Measurements from ENCODE around the gene SYT1.

SYT1 gene

GRCh38 chr12:79233341-79233781, 368.8 kb downstream of the SYT1 start:
- H3K9ac ChIP-seq, result no peak overlapping the region
- H2AFZ ChIP-seq, result no peak overlapping the region
- H3K27ac ChIP-seq, result no peak overlapping the region
- no peaks in the 10 kb centered on the region for H3K4me1 ChIP-seq
- no peaks in the 10 kb centered on the region for H3K79me2 ChIP-seq
- H3K4me3 ChIP-seq (ENCODE audit: low read depth, low read length), result no peak overlapping the region
- no peak overlapping the region for H3K4me2 ChIP-seq (ENCODE audit: low read length)
- H3K27me3 ChIP-seq (ENCODE audit: control insufficient read depth, insufficient read depth, low read length), result no peaks in the 10 kb centered on the region
- no peaks in the 10 kb centered on the region for H3K9me3 ChIP-seq (ENCODE audit: control insufficient read depth, low read length)
- no peaks in the 10 kb centered on the region for H3K36me3 ChIP-seq (ENCODE audit: control insufficient read depth, insufficient read depth, low read length)
- TF ChIP-seq CTCF (IDR thresholded peaks at IDR 0.05), result no peak

GRCh38 chr12:79236920-79237319, 372.3 kb downstream of the SYT1 start:
- Histone ChIP-seq H3K4me2 (ENCODE audit: low read length) (no peak overlapping the region), H3K36me3 (ENCODE audit: control insufficient read depth, insufficient read depth, low read length) (no peaks in the 10 kb centered on the region), H3K4me1 (no peaks in the 10 kb centered on the region), H3K27ac (no peak overlapping the region), H3K79me2 (no peaks in the 10 kb centered on the region), H2AFZ (no peak overlapping the region), H3K4me3 (ENCODE audit: low read depth, low read length) (no peak overlapping the region), H3K9ac (no peak overlapping the region), H3K9me3 (ENCODE audit: control insufficient read depth, low read length) (no peaks in the 10 kb centered on the region), H3K27me3 (ENCODE audit: control insufficient read depth, insufficient read depth, low read length) (no peaks in the 10 kb centered on the region)
- no peak for TF ChIP-seq CTCF (IDR thresholded peaks at IDR 0.05)

- H3K9me3 ChIP-seq (ENCODE audit: control insufficient read depth, low read length), result no peaks in the 10 kb centered on the region
- no peak overlapping the region for H3K4me3 ChIP-seq (ENCODE audit: low read depth, low read length)
- no peaks in the 10 kb centered on the region for H3K27me3 ChIP-seq (ENCODE audit: control insufficient read depth, insufficient read depth, low read length)
- H3K27ac ChIP-seq, result no peak overlapping the region
- H3K4me2 ChIP-seq (ENCODE audit: low read length), result no peak overlapping the region
- no peaks in the 10 kb centered on the region for H3K36me3 ChIP-seq (ENCODE audit: control insufficient read depth, insufficient read depth, low read length)
- no peak for TF ChIP-seq CTCF (IDR thresholded peaks at IDR 0.05)
- no peaks in the 10 kb centered on the region for H3K4me1 ChIP-seq
- H3K9ac ChIP-seq, result no peak overlapping the region
- H3K79me2 ChIP-seq, result no peaks in the 10 kb centered on the region
- no peak overlapping the region for H2AFZ ChIP-seq
Observed at GRCh38 chr12:79238246-79238645, 373.7 kb downstream of the SYT1 start.

- Histone ChIP-seq H3K4me3 (ENCODE audit: low read depth, low read length) (no peak overlapping the region), H3K9ac (no peak overlapping the region), H3K27me3 (ENCODE audit: control insufficient read depth, insufficient read depth, low read length) (no peaks in the 10 kb centered on the region), H3K4me1 (no peaks in the 10 kb centered on the region), H3K79me2 (no peaks in the 10 kb centered on the region), H3K36me3 (ENCODE audit: control insufficient read depth, insufficient read depth, low read length) (no peaks in the 10 kb centered on the region), H3K9me3 (ENCODE audit: control insufficient read depth, low read length) (no peaks in the 10 kb centered on the region), H2AFZ (no peak overlapping the region), H3K4me2 (ENCODE audit: low read length) (no peak overlapping the region), H3K27ac (no peak overlapping the region)
- no peak for TF ChIP-seq CTCF (IDR thresholded peaks at IDR 0.05)
Observed at GRCh38 chr12:79247494-79247893, 382.9 kb downstream of the SYT1 start.

GRCh38 chr12:79250186-79250585, 385.6 kb downstream of the SYT1 start:
- H3K9ac ChIP-seq, result no peak overlapping the region
- no peaks in the 10 kb centered on the region for H3K79me2 ChIP-seq
- no peaks in the 10 kb centered on the region for H3K27me3 ChIP-seq (ENCODE audit: control insufficient read depth, insufficient read depth, low read length)
- no peak overlapping the region for H3K27ac ChIP-seq
- no peak for TF ChIP-seq CTCF (IDR thresholded peaks at IDR 0.05)
- H2AFZ ChIP-seq, result no peak overlapping the region
- no peak overlapping the region for H3K4me3 ChIP-seq (ENCODE audit: low read depth, low read length)
- H3K36me3 ChIP-seq (ENCODE audit: control insufficient read depth, insufficient read depth, low read length), result no peaks in the 10 kb centered on the region
- no peaks in the 10 kb centered on the region for H3K9me3 ChIP-seq (ENCODE audit: control insufficient read depth, low read length)
- H3K4me1 ChIP-seq, result no peaks in the 10 kb centered on the region
- H3K4me2 ChIP-seq (ENCODE audit: low read length), result no peak overlapping the region

Measured in parathyroid adenoma (tissue), 2 donors.